ENCODE measurements around the gene WBP2. TPM values are rescaled to one million over a fixed set of nuclear protein-coding genes. Genes with fewer than 3 reads are reported as not detected.
A peak's percentile ranks its signal among the peaks of the same experiment; 100 is the strongest.

The WBP2 gene
- total and polyA plus RNA-seq, 2 of the 13 experiments (the other 11 are each of a cell fraction or from before 2014, with no cell fraction given): 29.2 to 29.5 TPM

DNA sequence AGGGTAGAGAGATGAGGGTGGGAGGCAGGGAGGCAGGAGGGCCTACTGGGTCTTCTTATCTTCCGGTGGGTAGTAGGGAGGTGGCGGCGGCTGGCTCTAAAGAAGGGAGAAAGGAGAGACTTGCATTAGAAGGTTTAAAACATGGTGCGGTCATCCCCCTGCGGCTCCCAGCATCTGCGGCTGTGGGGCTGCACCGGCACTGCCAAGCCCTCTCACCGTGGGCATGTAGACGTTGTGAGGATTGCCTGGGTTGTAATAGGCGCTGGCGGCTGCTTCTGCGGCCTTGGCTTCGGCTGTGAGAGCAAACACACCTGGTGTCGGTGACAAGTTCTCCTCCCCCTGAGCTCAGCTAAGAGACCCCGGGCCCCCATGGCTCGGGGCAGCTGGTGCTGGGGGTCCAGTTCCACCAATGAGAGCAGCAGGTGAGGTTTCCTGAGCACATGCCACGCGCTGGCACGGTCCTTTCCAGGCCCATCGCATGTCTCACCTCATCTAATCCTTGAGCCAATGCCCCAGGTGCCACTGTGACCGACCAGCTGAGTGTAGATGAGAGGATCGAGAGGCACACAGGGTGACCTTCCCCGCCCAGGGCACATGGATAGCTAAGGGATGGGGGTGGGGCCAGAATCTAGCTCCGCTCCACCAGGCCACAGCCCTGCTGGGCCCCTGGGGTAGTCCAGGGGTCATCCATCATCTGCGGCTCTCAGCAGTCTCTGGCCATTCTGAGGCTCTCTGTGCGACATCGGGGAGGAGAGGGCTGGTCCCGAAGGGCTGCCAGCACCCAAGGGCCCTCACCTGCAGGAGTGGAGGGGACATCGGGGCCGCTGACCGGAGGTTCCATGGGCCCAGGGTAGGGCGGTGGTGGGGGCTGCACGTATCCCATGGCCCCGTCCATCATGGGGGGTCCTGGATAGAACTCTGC is 8.2 kb downstream of the WBP2 start (continued):
- TF ChIP-seq, protein P1, sequence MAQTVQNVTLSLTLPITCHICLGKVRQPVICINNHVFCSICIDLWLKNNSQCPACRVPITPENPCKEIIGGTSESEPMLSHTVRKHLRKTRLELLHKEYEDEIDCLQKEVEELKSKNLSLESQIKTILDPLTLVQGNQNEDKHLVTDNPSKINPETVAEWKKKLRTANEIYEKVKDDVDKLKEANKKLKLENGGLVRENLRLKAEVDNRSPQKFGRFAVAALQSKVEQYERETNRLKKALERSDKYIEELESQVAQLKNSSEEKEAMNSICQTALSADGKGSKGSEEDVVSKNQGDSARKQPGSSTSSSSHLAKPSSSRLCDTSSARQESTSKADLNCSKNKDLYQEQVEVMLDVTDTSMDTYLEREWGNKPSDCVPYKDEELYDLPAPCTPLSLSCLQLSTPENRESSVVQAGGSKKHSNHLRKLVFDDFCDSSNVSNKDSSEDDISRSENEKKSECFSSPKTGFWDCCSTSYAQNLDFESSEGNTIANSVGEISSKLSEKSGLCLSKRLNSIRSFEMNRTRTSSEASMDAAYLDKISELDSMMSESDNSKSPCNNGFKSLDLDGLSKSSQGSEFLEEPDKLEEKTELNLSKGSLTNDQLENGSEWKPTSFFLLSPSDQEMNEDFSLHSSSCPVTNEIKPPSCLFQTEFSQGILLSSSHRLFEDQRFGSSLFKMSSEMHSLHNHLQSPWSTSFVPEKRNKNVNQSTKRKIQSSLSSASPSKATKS (CRISPR knock-in tag; IDR thresholded peaks at IDR 0.05): peak; percentile 95
- TF ChIP-seq GABPB1 (CRISPR knock-in tag; IDR thresholded peaks at IDR 0.05) (peak; percentile 56), ZNF292 (CRISPR knock-in tag; IDR thresholded peaks at IDR 0.05; ENCODE audit: borderline replicate concordance, low read depth) (peak; percentile 95), SAP130 (CRISPR knock-in tag; IDR thresholded peaks at IDR 0.05; ENCODE audit: low read depth) (peak; percentile 96), MATR3 (CRISPR knock-in tag; IDR thresholded peaks at IDR 0.05) (no peak), DR1 (CRISPR knock-in tag; IDR thresholded peaks at IDR 0.05) (peak; percentile 60), HDAC1 (CRISPR knock-in tag; IDR thresholded peaks at IDR 0.05) (peak; percentile 97), JUN (CRISPR knock-in tag; IDR thresholded peaks at IDR 0.05) (no peak; the same call in 1 of the 2 replicates), HNRNPK (IDR thresholded peaks at IDR 0.05; ENCODE audit: low read depth, low read length, poor library complexity, severe bottlenecking) (peak; percentile 11), DNMT3B (CRISPR knock-in tag; conservative IDR thresholded peaks at IDR 0.05) (no peak), FOSL2 (CRISPR knock-in tag; IDR thresholded peaks at IDR 0.05) (peak; percentile 64), GTF2F1 (IDR thresholded peaks at IDR 0.05; ENCODE audit: low read length) (no peak), ATRX (CRISPR knock-in tag; IDR thresholded peaks at IDR 0.05; ENCODE audit: borderline replicate concordance) (no peak), CHCHD3 (CRISPR knock-in tag; IDR thresholded peaks at IDR 0.05) (peak; percentile 57; the same call in 1 of the 2 replicates), EED (CRISPR knock-in tag; IDR thresholded peaks at IDR 0.05) (peak; percentile 82; the same call in 1 of the 2 replicates), ZNF619 (CRISPR knock-in tag; IDR thresholded peaks at IDR 0.05) (peak; percentile 82; the same call in 1 of the 2 replicates), TCF7L2 (IDR thresholded peaks at IDR 0.05; ENCODE audit: low read depth, low read length) (peak; percentile 56; the same call in 1 of the 2 replicates), ZIK1 (CRISPR knock-in tag; IDR thresholded peaks at IDR 0.05; ENCODE audit: borderline replicate concordance, low read depth) (peak; percentile 94; the same call in 1 of the 2 replicates)
- TF ChIP-seq, protein P2, sequence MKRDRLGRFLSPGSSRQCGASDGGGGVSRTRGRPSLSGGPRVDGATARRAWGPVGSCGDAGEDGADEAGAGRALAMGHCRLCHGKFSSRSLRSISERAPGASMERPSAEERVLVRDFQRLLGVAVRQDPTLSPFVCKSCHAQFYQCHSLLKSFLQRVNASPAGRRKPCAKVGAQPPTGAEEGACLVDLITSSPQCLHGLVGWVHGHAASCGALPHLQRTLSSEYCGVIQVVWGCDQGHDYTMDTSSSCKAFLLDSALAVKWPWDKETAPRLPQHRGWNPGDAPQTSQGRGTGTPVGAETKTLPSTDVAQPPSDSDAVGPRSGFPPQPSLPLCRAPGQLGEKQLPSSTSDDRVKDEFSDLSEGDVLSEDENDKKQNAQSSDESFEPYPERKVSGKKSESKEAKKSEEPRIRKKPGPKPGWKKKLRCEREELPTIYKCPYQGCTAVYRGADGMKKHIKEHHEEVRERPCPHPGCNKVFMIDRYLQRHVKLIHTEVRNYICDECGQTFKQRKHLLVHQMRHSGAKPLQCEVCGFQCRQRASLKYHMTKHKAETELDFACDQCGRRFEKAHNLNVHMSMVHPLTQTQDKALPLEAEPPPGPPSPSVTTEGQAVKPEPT (CRISPR knock-in tag; IDR thresholded peaks at IDR 0.05; ENCODE audit: low read depth): 0 out of 2 replicates have a peak, but pooled peaks have one; percentile 82
- TF ChIP-seq, protein P3, sequence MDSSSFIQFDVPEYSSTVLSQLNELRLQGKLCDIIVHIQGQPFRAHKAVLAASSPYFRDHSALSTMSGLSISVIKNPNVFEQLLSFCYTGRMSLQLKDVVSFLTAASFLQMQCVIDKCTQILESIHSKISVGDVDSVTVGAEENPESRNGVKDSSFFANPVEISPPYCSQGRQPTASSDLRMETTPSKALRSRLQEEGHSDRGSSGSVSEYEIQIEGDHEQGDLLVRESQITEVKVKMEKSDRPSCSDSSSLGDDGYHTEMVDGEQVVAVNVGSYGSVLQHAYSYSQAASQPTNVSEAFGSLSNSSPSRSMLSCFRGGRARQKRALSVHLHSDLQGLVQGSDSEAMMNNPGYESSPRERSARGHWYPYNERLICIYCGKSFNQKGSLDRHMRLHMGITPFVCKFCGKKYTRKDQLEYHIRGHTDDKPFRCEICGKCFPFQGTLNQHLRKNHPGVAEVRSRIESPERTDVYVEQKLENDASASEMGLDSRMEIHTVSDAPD (CRISPR knock-in tag; IDR thresholded peaks at IDR 0.05): peak; percentile 96
- TF ChIP-seq, protein P4, sequence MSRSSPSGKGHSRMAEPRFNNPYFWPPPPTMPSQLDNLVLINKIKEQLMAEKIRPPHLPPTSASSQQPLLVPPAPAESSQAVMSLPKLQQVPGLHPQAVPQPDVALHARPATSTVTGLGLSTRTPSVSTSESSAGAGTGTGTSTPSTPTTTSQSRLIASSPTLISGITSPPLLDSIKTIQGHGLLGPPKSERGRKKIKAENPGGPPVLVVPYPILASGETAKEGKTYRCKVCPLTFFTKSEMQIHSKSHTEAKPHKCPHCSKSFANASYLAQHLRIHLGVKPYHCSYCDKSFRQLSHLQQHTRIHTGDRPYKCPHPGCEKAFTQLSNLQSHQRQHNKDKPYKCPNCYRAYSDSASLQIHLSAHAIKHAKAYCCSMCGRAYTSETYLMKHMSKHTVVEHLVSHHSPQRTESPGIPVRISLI (CRISPR knock-in tag; IDR thresholded peaks at IDR 0.05; ENCODE audit: borderline replicate concordance): peak; percentile 73; the same call in 1 of the 2 replicates

Measured in HepG2 (cell line).